ENCODE results near the gene RFTN2. TPM values are rescaled to one million over a fixed set of nuclear protein-coding genes. Genes with fewer than 3 reads are reported as not detected.
"Not testable (repeated sequence)": the region's sequence is repeated elsewhere in the genome, so short reads cannot be mapped to it uniquely, and the experiment has no call there.

RFTN2 gene
- polyA plus RNA-seq, 1 donor from 2014 or later: 0.06 TPM

DNA sequence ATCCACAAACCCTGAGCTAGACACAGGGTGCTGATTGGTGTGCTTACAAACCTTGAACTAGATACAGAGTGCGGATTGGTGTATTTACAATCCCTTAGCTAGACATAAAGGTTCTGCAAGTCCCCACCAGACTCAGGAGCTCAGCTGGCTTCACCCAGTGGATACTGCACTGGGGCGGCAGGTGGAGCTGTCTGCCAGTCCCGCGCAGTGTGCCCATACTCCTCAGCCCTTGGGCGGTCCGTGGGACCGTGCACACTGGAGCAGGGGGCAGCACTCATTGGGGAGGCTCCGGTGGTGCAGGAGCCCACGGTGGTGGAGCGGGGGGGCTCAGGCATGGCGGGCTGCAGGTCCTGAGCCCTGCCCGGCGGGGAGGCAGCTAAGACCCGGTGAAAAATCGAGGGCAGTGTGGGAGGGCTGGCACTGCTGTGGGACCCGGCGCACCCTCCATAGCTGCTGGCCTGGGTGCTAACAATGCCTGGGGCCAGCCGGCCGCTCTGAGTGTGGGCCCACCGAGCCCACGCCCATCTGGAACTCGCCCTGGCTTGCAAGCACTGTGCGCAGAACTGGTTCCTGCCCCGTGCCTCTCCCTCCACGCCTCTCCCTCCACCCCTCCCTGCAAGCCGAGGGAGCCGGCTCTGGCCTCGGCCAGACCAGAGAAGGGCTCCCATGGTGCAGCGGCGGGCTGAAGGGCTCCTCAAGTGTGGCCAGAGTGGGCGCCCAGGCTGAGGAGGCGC lies 83.9 kb downstream of the RFTN2 start:
- Histone ChIP-seq H3F3A (ENCODE audit: insufficient read depth, low read length, poor library complexity, severe bottlenecking) (no peaks in the 10 kb centered on the region), H3K27ac (ENCODE audit: low read length) (no peak overlapping the region), H3K9ac (ENCODE audit: low read length) (no peak overlapping the region), H3K9me3 (ENCODE audit: low read length) (no peaks in the 10 kb centered on the region), H2AFZ (ENCODE audit: low read depth, low read length) (no peak overlapping the region), H3K9me2 (ENCODE audit: insufficient read depth, low read length) (no peaks in the 10 kb centered on the region), H3K4me2 (ENCODE audit: low read length) (no peak overlapping the region), H4K20me1 (ENCODE audit: insufficient read depth) (no peaks in the 10 kb centered on the region), H3K27me3 (ENCODE audit: insufficient read depth, low read depth, low read length) (no peaks in the 10 kb centered on the region), H3K79me2 (replicated peaks; ENCODE audit: insufficient read depth, low read length) (no peaks in the 10 kb centered on the region), H3K4me3 (ENCODE audit: low read length) (no peak overlapping the region), H3K36me3 (ENCODE audit: insufficient read depth, low read length) (no peaks in the 10 kb centered on the region)
- no peak for TF ChIP-seq EZH2 (IDR thresholded peaks at IDR 0.05; ENCODE audit: borderline replicate concordance, insufficient read depth, low read length, poor library complexity, severe bottlenecking)

GRCh38 chr2:197587255-197587654 lies 88.1 kb downstream of the RFTN2 start:
- H3K4me2 ChIP-seq (ENCODE audit: low read length); H3K9me2 ChIP-seq (ENCODE audit: insufficient read depth, low read length); H3K79me2 ChIP-seq (replicated peaks; ENCODE audit: insufficient read depth, low read length); H3F3A ChIP-seq (ENCODE audit: insufficient read depth, low read length, poor library complexity, severe bottlenecking); H4K20me1 ChIP-seq (ENCODE audit: insufficient read depth); H3K4me3 ChIP-seq (ENCODE audit: low read length); H3K9ac ChIP-seq (ENCODE audit: low read length); H3K36me3 ChIP-seq (ENCODE audit: insufficient read depth, low read length); H3K27me3 ChIP-seq (ENCODE audit: insufficient read depth, low read depth, low read length); H3K27ac ChIP-seq (ENCODE audit: low read length); H2AFZ ChIP-seq (ENCODE audit: low read depth, low read length); H3K9me3 ChIP-seq (ENCODE audit: low read length): not testable (repeated sequence)

DNA sequence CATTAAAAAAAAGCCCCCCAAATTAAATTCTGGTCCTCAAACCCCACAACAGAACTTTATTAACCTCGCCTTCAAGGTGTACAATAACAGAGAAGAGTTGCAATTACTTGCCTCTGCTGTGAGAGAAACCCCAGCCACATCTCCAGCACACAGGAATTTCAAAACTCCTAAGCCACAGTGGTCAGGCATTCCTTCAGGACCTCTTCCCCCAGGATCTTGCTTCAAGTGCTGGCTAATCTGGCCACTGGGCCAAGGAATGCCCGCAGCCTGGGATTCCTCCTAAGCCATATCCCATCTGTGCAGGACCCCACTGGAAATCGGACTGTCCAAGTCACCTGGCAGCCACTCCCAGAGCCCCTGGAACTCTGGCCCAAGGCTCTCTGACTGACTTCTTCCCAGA lies 95.2 kb downstream of the RFTN2 start:
- not testable (repeated sequence) for H3K27ac ChIP-seq (ENCODE audit: low read length); H3K36me3 ChIP-seq (ENCODE audit: insufficient read depth, low read length); H3K4me3 ChIP-seq (ENCODE audit: low read length); H4K20me1 ChIP-seq (ENCODE audit: insufficient read depth); H3K4me2 ChIP-seq (ENCODE audit: low read length); H3K9ac ChIP-seq (ENCODE audit: low read length); H2AFZ ChIP-seq (ENCODE audit: low read depth, low read length); H3K9me3 ChIP-seq (ENCODE audit: low read length); H3K79me2 ChIP-seq (replicated peaks; ENCODE audit: insufficient read depth, low read length); H3K27me3 ChIP-seq (ENCODE audit: insufficient read depth, low read depth, low read length); H3F3A ChIP-seq (ENCODE audit: insufficient read depth, low read length, poor library complexity, severe bottlenecking); H3K9me2 ChIP-seq (ENCODE audit: insufficient read depth, low read length)

GRCh38 chr2:197578294-197578693 lies 97.1 kb downstream of the RFTN2 start:
- not testable (repeated sequence) for H3K9me3 ChIP-seq (ENCODE audit: low read length); H3K9me2 ChIP-seq (ENCODE audit: insufficient read depth, low read length); H3K27me3 ChIP-seq (ENCODE audit: insufficient read depth, low read depth, low read length); H2AFZ ChIP-seq (ENCODE audit: low read depth, low read length); H4K20me1 ChIP-seq (ENCODE audit: insufficient read depth); H3K36me3 ChIP-seq (ENCODE audit: insufficient read depth, low read length); H3K27ac ChIP-seq (ENCODE audit: low read length); H3F3A ChIP-seq (ENCODE audit: insufficient read depth, low read length, poor library complexity, severe bottlenecking); H3K9ac ChIP-seq (ENCODE audit: low read length); H3K4me2 ChIP-seq (ENCODE audit: low read length); H3K79me2 ChIP-seq (replicated peaks; ENCODE audit: insufficient read depth, low read length); H3K4me3 ChIP-seq (ENCODE audit: low read length)

GRCh38 chr2:197577446-197577845 lies 97.9 kb downstream of the RFTN2 start:
- no peaks in the 10 kb centered on the region for H3K27me3 ChIP-seq (ENCODE audit: insufficient read depth, low read depth, low read length)
- no peaks in the 10 kb centered on the region for H3K79me2 ChIP-seq (replicated peaks; ENCODE audit: insufficient read depth, low read length)
- no peak overlapping the region for H3K4me2 ChIP-seq (ENCODE audit: low read length)
- H3K4me3 ChIP-seq (ENCODE audit: low read length): no peak overlapping the region
- no peak for TF ChIP-seq SMC3 (conservative IDR thresholded peaks at IDR 0.05; ENCODE audit: poor library complexity)
- no peak for TF ChIP-seq EP300 (conservative IDR thresholded peaks at IDR 0.05; ENCODE audit: poor library complexity, severe bottlenecking)
- TF ChIP-seq CTCF (IDR thresholded peaks at IDR 0.05; ENCODE audit: poor library complexity, severe bottlenecking): no peak
- TF ChIP-seq POLR2AphosphoS5 (IDR thresholded peaks at IDR 0.05): no peak
- TF ChIP-seq RAD21 (conservative IDR thresholded peaks at IDR 0.05): no peak
- TF ChIP-seq, protein P1, sequence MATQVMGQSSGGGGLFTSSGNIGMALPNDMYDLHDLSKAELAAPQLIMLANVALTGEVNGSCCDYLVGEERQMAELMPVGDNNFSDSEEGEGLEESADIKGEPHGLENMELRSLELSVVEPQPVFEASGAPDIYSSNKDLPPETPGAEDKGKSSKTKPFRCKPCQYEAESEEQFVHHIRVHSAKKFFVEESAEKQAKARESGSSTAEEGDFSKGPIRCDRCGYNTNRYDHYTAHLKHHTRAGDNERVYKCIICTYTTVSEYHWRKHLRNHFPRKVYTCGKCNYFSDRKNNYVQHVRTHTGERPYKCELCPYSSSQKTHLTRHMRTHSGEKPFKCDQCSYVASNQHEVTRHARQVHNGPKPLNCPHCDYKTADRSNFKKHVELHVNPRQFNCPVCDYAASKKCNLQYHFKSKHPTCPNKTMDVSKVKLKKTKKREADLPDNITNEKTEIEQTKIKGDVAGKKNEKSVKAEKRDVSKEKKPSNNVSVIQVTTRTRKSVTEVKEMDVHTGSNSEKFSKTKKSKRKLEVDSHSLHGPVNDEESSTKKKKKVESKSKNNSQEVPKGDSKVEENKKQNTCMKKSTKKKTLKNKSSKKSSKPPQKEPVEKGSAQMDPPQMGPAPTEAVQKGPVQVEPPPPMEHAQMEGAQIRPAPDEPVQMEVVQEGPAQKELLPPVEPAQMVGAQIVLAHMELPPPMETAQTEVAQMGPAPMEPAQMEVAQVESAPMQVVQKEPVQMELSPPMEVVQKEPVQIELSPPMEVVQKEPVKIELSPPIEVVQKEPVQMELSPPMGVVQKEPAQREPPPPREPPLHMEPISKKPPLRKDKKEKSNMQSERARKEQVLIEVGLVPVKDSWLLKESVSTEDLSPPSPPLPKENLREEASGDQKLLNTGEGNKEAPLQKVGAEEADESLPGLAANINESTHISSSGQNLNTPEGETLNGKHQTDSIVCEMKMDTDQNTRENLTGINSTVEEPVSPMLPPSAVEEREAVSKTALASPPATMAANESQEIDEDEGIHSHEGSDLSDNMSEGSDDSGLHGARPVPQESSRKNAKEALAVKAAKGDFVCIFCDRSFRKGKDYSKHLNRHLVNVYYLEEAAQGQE (IDR thresholded peaks at IDR 0.05; ENCODE audit: borderline replicate concordance): no peak
- TF ChIP-seq MXI1 (conservative IDR thresholded peaks at IDR 0.05; ENCODE audit: poor library complexity, severe bottlenecking): no peak
- no peak for TF ChIP-seq EZH2 (IDR thresholded peaks at IDR 0.05; ENCODE audit: borderline replicate concordance, insufficient read depth, low read length, poor library complexity, severe bottlenecking)
- no peak for TF ChIP-seq TAF1 (IDR thresholded peaks at IDR 0.05; ENCODE audit: low read depth)
- no peaks in the 10 kb centered on the region for H3F3A ChIP-seq (ENCODE audit: insufficient read depth, low read length, poor library complexity, severe bottlenecking)
- H3K9me3 ChIP-seq (ENCODE audit: low read length): peaks cover 10% of the 10 kb centered on the region
- H3K9ac ChIP-seq (ENCODE audit: low read length): no peak overlapping the region
- no peaks in the 10 kb centered on the region for H4K20me1 ChIP-seq (ENCODE audit: insufficient read depth)
- H2AFZ ChIP-seq (ENCODE audit: low read depth, low read length): no peak overlapping the region
- no peak overlapping the region for H3K27ac ChIP-seq (ENCODE audit: low read length)
- H3K9me2 ChIP-seq (ENCODE audit: insufficient read depth, low read length): no peaks in the 10 kb centered on the region
- no peaks in the 10 kb centered on the region for H3K36me3 ChIP-seq (ENCODE audit: insufficient read depth, low read length)

Data from neural cell (in vitro differentiated cells).